Heart left ventricle (tissue), 13 donors: ENCODE results near the gene DUSP28.

Experiments
- CTCF ChIP-seq, 12 donors: fragments of 200-600 bp; sonication (generic) in 4 of 12; IDR thresholded peaks; one replicate each; pipeline versions ENCODE4 v1.5.0 to v1.8.0; 2018 to 2022; ENCODE audit warnings: antibody characterized with exemption in 12 of 12, mild to moderate bottlenecking in 5 of 12
- POLR2A ChIP-seq, 2 donors: fragments of 450-650 bp; IDR thresholded peaks; one replicate each; pipeline ENCODE4 v1.6.1; 2017; ENCODE audit warnings: antibody characterized with exemption in 2 of 2, mild to moderate bottlenecking in 2 of 2, moderate library complexity in 2 of 2
- donor health status: ischemic (EF 13 %, LVEDD 7.1; RV severe dilation, severe dysfunction).
- donor health status: DM: no; HTN: yes; CAD: no.
- donor health status: DM: no; HTN: no; CAD: no.
- donor health status: ischemic (EF 25% LVEDD 6.9; RV normal size, moderate dysfunction).
- donor health status: ischemic (EF 25% LVEDD 5.7; RV mildly dilated, moderate dysfunction).
- donor health status: ischemic (EF 35%, LVEDD 5.7; RV mildly dilated, moderate dysfunction).
- donor health status: nonischemic (EF 11% LVEDD 7.7; RV severe dilation, severe dysfunction).
- donor health status: DM: yes; HTN: yes; CAD: no.
- donor health status: PGD.
- donor health status: ischemic (EF 29% LVEDD 5.4; RV normal size, mild dysfunction).
- donor health status: nonischemic (EF 23%, LVEDD 6.1; RV moderate dilation, normal function).

- TF ChIP-seq POLR2A (IDR thresholded peaks at IDR 0.05) (no peak), CTCF (IDR thresholded peaks at IDR 0.05) (no peak)
Observed at GRCh38 chr2:240602266-240603050, 42.3 kb downstream of the DUSP28 start.
